Stimulated activated naive B cell treated with anti-CD40 and anti-IgM and Interleukin-4, amounts not matched to agents 10 μg/mL and 1 μg/mL and 100 μg/mL, for 72 hours (primary cell): ENCODE results near the gene PAQR7.

Experiments
- ATAC-seq, 2 donors: fragments of 150-1000 bp; cut with Tn5 transposase; replicated peaks; 2 replicates each; pipeline ENCODE4 v1.10.0; 2021; ENCODE audit warnings: moderate library complexity in 1 of 2
- DNase-seq: peaks from one replicate; pipeline ENCODE4 v3.0.0; 2021
- H3K27ac Mint-ChIP-seq: one replicate; pipeline ENCODE4 v1.8.0; 2022; ENCODE audit warnings: mild to moderate bottlenecking, mixed read lengths
- H3K27me3 Mint-ChIP-seq, 2 donors: one replicate each; pipeline ENCODE4 v1.8.0; 2022; ENCODE audit warnings: mixed read lengths in 2 of 2
- H3K36me3 Mint-ChIP-seq, 2 donors: one replicate each; pipeline ENCODE4 v1.8.0; 2022; ENCODE audit warnings: mixed read lengths in 2 of 2, mild to moderate bottlenecking in 1 of 2
- H3K4me1 Mint-ChIP-seq, 2 donors: one replicate each; pipeline ENCODE4 v1.8.0; 2022; ENCODE audit warnings: mixed read lengths in 2 of 2, mild to moderate bottlenecking in 1 of 2
- H3K4me3 Mint-ChIP-seq, 2 donors: one replicate each; pipeline ENCODE4 v1.8.0; 2022; ENCODE audit warnings: mild to moderate bottlenecking in 2 of 2, mixed read lengths in 2 of 2, moderate library complexity in 1 of 2
- H3K9me3 Mint-ChIP-seq, 2 donors: one replicate each; pipeline ENCODE4 v1.8.0; 2022; ENCODE audit warnings: mixed read lengths in 2 of 2, mild to moderate bottlenecking in 1 of 2

The PAQR7 gene

DNA sequence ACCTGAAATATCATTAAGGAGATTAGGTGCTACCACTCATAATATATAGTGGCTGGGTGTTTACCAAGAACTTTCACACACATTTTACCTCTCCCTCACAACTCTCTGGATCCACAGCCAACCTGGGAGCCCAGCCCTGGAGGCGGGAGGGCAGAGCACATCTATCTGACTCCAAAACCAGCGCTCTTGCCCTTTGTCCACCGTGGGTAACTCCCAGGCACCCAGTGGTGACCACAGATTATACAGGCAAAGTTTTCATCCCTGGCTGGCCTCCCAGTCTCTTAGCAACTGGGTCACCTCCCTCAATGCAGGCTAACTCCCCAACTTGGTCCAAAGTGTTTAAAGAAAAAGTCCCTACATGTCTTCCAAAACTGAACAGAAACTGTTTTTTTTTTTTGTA lies 2.4 kb downstream of the PAQR7 start:
- ATAC-seq, result peak in 1 of 2 donors; percentile 20
- DNase-seq, result no peak
- peaks cover 0 to 7% of the 10 kb centered on the region in 2 donors for H3K27me3 Mint-ChIP-seq
- H3K4me3 Mint-ChIP-seq, result no peak overlapping the region
- no peak overlapping the region for H3K27ac Mint-ChIP-seq
- peaks cover 0 to 3% of the 10 kb centered on the region in 2 donors for H3K36me3 Mint-ChIP-seq
- peaks cover 24 to 47% of the 10 kb centered on the region in 2 donors for H3K4me1 Mint-ChIP-seq
- no peaks in the 10 kb centered on the region for H3K9me3 Mint-ChIP-seq

- Mint-ChIP-seq H3K4me3 (no peak overlapping the region), H3K36me3 (peaks cover 0 to 6% of the 10 kb centered on the region in 2 donors), H3K27me3 (peaks cover 0 to 7% of the 10 kb centered on the region in 2 donors), H3K9me3 (no peaks in the 10 kb centered on the region), H3K27ac (no peak overlapping the region), H3K4me1 (peaks cover 24 to 47% of the 10 kb centered on the region in 2 donors)
- DNase-seq, result no peak
- ATAC-seq, result peak in 1 of 2 donors; percentile 29
Measured at GRCh38 chr1:25872713-25873112, 2.8 kb downstream of the PAQR7 start.

DNA sequence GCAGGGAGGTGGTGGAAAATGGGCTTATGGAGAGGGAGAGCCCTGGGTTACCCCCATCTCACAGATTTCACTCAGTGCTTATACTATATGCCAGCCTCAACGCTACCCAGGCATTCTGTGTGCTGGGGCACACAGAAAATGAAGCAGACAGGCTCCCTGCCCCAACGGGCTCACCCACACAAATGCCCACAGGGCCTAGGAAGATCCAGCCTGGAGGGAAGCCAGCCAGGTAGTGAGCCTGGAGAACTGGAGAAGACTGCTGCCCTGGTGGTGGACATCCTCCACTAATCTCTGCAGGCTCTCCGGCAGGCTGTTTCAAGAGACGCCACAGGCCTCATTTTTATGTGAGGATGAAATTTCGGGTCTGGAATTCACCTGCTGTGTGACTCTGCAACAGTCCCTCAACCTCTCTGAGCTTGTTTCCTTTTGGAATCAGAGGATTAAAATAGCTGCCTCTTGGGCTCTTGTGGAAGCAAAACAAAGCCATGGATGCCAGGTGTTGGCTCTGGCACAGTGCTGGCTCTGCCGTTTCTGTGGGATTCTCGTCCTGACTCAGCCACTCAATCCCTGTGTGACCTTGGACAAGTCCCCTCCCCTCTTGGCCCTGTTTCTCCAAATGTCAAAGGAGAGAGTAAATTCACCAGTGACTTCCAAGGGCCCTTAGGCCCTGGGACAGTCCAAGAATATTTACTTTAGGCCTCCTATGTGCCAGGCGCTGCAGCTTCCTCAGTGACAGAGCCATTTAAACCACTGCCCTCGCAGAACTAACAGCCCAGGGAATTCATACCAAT lies 3.6 kb downstream of the PAQR7 start:
- Mint-ChIP-seq H3K4me3 (no peak overlapping the region), H3K9me3 (no peaks in the 10 kb centered on the region), H3K4me1 (peaks cover 24 to 47% of the 10 kb centered on the region in 2 donors), H3K27ac (no peak overlapping the region), H3K36me3 (peaks cover 0 to 10% of the 10 kb centered on the region in 2 donors), H3K27me3 (peaks cover 0 to 7% of the 10 kb centered on the region in 2 donors)
- DNase-seq (no peak), ATAC-seq (no peak)

DNA sequence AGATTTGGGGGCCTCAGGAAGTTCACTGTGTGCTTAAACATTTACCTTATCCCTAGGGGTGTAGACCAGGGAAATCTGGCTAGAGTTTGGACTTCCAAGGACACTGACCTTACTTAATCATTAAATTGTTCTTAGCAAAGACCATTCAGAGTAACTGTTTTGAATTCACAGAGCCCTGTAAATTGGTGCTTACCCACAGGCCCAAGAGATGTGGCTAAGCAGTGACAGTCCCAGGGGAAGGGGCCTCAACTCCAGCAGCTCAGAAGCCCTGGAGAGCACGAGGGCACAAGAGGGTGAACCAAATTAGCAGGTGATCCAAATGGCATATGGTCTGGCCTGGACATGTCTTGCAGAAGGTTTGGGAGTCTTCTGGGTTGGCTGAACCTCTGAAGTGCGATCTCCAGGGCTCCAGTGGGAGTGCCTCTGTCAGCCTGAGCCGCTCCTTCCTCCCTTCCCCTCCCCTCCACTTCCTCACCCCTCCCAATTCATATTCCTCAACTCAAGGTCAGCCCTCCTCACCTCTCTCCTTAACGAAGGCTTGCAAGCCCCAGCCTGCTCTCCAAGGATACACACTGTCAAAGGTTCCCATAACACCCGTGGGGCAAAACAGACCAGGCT lies 4.3 kb downstream of the PAQR7 start:
- Mint-ChIP-seq H3K4me3 (no peak overlapping the region), H3K9me3 (no peaks in the 10 kb centered on the region), H3K27me3 (peaks cover 0 to 2% of the 10 kb centered on the region in 2 donors), H3K36me3 (peaks cover under 1 to 12% of the 10 kb centered on the region in 2 donors), H3K27ac (no peak overlapping the region), H3K4me1 (peaks cover 24 to 45% of the 10 kb centered on the region in 2 donors)
- no peak for DNase-seq
- ATAC-seq, result no peak

DNA sequence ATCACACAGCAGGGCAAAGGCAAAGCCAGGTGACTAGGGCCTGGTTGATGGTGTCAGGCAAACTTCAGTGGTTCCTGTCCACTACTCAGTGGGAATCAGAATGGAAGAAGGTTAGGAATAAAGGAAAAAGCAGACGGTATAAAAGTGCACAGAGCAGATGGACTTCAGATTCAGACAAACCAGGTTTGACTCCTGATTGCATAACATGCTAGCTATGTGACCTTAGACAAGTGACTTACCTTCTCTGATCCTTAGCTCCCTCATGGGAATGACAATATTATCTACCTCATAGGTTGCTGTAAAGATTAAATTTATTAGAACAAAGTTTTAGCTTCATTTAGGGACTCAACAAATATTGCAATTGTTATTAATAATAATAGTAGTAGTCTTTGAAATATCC lies 4.9 kb downstream of the PAQR7 start:
- ATAC-seq, result no peak
- Mint-ChIP-seq H3K27me3 (no peaks in the 10 kb centered on the region), H3K27ac (no peak overlapping the region), H3K4me3 (no peak overlapping the region), H3K36me3 (peaks cover 3 to 15% of the 10 kb centered on the region in 2 donors), H3K9me3 (no peaks in the 10 kb centered on the region), H3K4me1 (peaks cover 21 to 39% of the 10 kb centered on the region in 2 donors)
- DNase-seq, result no peak

DNA sequence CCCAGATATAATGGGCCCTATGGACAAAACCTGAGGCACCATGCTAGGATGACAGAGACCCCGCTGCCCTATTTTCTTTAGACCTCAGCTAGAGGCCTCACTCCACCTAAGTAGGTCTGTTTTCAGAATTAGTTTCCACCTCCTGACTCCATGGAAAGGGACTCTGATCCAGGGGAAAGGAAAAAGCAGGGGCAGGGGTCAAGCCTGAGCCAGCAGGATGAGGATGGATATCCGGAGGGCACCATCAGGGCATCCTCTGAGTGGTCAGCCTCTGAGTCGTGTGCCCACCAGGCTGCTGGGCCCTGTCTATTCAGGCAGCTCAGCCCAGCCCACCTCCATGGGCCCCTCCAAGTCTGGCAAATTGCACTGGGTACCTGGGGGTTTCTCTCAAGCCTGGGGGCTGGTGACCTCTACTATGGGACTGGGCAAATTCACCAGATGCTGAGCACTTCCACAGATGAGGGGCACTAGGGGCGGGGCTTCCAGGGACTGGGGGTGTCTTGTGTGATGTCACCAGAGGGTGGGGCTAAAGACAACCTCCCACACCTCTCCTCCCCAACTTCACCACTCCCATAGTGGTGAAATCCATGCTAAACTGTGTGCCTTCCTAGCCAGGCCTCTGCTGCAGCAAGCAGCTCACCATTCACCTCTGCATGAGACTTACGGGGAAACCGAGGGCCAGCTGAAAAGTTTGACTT lies 5.5 kb downstream of the PAQR7 start:
- DNase-seq, result no peak
- ATAC-seq, result no peak
- Mint-ChIP-seq H3K36me3 (peaks cover 3 to 15% of the 10 kb centered on the region in 2 donors), H3K27ac (no peak overlapping the region), H3K4me3 (no peak overlapping the region), H3K4me1 (peaks cover 19 to 35% of the 10 kb centered on the region in 2 donors), H3K9me3 (no peaks in the 10 kb centered on the region), H3K27me3 (no peaks in the 10 kb centered on the region)

DNA sequence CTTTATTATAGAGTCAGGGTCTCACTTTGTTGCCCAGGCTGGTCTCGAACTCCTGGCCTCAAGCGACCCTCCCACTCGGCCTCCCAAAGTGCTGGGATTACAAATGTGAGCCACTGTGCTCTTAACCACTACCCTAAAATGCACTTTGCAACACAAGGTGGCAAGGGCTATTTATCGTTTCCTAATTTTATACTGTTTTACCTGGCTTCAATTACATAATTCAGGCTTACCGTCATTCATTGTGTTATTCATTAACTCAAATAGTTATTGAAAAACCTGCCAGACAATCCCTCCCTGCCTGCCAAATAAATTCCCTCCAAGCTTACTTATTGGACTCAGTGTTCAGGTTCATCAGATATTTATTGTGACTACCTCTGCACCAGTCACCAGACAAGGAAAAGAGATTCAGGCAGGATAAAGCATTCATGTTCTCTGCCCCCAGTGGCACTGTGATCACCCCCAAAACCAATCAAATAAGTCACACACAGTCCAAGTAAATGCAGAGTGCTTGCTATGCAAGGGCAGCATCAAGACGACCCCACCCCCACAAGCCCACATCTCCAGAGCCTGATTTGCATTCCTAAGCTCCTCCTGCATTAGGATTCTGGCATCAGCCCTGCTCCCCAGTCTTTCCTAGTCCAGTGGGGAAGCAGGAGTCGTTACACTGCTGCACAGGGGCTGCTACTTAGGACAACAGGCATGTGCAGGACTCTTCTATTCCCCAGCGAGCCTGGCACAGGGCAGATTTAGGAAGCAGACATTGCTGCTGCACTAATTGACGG lies 8.1 kb downstream of the PAQR7 start:
- Mint-ChIP-seq H3K9me3 (no peaks in the 10 kb centered on the region), H3K4me3 (no peak overlapping the region), H3K4me1 (peaks cover 7 to 11% of the 10 kb centered on the region in 2 donors), H3K27ac (no peak overlapping the region), H3K36me3 (peaks cover 7 to 26% of the 10 kb centered on the region in 2 donors), H3K27me3 (no peaks in the 10 kb centered on the region)
- ATAC-seq (no peak), DNase-seq (no peak)

GRCh38 chr1:25866288-25866687 lies 9.2 kb downstream of the PAQR7 start:
- Mint-ChIP-seq H3K4me1 (peaks cover 7 to 8% of the 10 kb centered on the region in 2 donors), H3K4me3 (no peak overlapping the region), H3K27ac (no peak overlapping the region), H3K9me3 (no peaks in the 10 kb centered on the region), H3K36me3 (peaks cover 7 to 28% of the 10 kb centered on the region in 2 donors), H3K27me3 (no peaks in the 10 kb centered on the region)
- ATAC-seq, result no peak
- no peak for DNase-seq

DNA sequence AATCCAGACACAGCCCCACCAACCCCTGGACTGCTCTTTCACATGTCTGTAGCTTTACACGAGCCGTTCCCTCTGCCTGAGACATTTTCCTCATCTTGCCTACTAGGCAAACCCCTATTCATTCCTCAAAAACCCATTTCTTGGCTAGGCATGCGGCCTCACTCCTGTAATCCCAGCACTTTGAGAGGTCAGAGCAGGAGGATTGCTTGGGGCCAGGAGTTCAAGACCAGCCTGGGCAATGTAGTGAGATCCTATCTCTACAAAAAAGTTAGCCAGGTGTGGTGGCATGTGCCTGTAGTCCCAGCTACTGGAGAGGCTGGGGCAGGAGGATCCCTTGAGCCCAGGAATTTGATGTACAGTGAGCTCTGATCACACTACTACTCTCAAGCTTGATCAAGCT lies 11.1 kb downstream of the PAQR7 start:
- no peaks in the 10 kb centered on the region for H3K9me3 Mint-ChIP-seq
- peaks cover 7 to 25% of the 10 kb centered on the region in 2 donors for H3K36me3 Mint-ChIP-seq
- ATAC-seq (no peak), DNase-seq (no peak)
- no peak overlapping the region for H3K27ac Mint-ChIP-seq
- no peaks in the 10 kb centered on the region for H3K27me3 Mint-ChIP-seq
- H3K4me3 Mint-ChIP-seq, result no peak overlapping the region
- peaks cover 8 to 15% of the 10 kb centered on the region in 2 donors for H3K4me1 Mint-ChIP-seq

DNA sequence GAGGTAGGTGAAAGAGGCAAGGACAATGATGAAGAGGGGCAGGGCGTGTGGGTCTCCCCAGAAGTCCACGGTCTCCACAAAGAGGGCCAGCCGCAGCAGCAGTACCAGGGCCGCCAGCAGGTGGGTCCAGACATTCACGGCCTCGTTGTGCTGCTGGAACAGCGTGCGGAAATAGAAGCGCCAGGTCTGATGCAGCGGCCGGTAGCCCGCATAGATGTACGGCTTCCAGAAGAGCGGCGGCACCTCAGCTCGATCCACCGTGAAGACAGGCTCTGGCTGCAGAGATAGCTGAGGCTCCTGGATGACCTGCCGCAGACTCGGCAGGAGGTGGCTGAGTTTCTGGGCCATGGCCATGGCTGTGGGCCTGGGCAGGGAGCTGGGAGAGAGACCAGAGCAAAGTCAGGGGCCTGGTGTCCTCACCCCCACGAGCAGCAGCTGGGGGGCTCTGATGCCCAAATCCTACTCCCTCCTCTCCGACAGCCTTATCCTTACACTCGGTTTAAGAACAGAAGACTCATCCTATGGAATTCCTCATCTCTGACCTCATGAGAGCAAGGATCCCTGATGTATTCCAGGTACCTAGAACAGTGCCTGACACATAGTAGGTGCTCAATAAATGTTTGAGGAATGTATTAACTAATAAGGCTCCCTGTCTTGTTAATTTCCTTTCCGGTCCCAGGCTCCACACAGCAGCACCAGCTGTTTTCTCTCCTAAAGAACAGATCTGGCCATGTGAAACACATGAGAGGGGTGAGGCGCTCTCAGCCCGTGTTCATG lies 11.8 kb downstream of the PAQR7 start:
- peaks cover 7 to 25% of the 10 kb centered on the region in 2 donors for H3K36me3 Mint-ChIP-seq
- H3K4me3 Mint-ChIP-seq, result no peak overlapping the region
- no peaks in the 10 kb centered on the region for H3K27me3 Mint-ChIP-seq
- H3K9me3 Mint-ChIP-seq, result no peaks in the 10 kb centered on the region
- H3K4me1 Mint-ChIP-seq, result peaks cover 14 to 23% of the 10 kb centered on the region in 2 donors
- no peak overlapping the region for H3K27ac Mint-ChIP-seq
- ATAC-seq, result no peak
- DNase-seq, result no peak

DNA sequence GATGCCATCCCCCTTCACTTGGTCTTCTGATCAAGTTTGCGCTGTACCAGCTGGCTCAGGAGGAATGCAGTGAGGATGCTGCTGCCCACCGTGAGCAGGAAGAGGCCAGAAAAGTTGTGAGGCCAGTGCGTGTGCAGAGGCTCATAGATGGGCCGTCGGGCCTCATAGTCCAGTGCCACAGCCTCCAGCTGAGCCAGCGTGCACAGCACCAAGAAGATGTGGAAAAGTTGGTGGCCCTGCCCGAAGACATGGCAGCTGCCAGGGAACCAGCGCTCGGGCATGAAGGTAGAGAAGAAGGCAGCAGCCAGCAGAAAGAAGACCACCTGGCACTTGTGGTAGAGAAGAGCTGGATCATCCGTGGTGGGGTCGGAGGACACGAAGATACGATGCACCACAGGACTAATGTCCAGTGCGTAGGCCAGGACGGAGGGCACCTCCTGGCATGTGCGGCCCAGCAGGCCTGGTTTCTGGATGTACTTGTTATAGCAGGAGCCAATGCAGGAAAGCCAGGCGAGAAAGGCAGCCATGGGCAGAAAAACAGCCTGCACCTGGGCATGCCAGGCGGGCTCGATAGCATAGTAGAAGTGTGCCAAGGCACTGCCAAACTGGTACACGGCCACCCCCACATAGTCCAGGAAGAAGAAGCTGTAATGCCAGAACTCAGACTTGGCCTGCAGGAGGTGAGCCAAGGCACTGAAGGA lies 12.6 kb downstream of the PAQR7 start:
- DNase-seq (no peak), ATAC-seq (no peak)
- Mint-ChIP-seq H3K4me1 (peaks cover 19 to 26% of the 10 kb centered on the region in 2 donors), H3K27ac (no peak overlapping the region), H3K4me3 (no peak overlapping the region), H3K36me3 (peaks cover 7 to 24% of the 10 kb centered on the region in 2 donors), H3K27me3 (no peaks in the 10 kb centered on the region), H3K9me3 (no peaks in the 10 kb centered on the region)

DNA sequence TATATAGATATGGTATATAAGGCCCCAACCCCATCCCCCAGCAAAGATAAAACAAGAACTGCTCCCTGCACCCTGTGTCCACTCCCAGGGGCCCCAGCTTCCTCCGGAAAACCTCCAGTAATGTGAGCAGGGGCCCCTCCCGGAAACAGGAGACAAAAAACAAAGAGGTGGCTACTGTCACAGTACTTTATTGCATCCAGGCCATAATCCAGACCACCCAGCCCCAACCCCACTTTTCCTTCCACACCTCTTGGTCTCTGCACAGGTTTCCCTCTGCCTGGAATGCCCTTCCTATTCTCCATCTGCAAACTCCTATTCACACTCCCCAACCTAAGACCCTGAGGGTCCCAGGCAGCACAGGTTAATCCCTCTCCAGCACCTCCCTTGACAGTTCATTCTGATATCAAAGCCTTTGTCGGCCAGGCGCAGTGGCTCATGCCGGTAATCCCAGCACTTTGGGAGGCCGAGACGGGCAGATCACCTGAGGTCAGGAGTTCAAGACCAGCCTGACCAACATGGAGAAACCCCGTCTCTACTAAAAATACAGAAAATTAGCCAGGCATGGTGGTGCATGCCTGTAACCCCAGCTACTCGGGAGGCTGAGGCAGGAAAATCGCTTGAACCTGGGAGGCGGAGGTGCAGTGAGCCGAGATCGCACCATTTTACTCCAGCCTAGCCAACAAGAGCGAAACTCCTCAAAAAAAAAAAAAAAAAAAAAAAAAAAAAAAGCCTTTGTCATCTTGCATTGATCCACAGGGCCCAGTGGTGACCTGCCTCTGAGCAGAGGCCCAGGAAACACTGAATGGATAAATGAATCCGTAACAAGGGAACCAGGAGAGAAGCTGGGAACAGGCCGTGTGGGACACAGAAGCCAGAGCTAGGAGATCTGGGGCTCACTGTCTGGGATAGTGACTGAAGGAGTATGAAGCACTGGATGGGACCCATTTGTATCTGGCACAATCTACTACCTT lies 13.9 kb downstream of the PAQR7 start:
- H3K36me3 Mint-ChIP-seq, result peaks cover 7 to 17% of the 10 kb centered on the region in 2 donors
- H3K27ac Mint-ChIP-seq, result peak overlapping the region; percentile 44
- H3K4me1 Mint-ChIP-seq, result peaks cover 19 to 26% of the 10 kb centered on the region in 2 donors
- no peaks in the 10 kb centered on the region for H3K27me3 Mint-ChIP-seq
- no peaks in the 10 kb centered on the region for H3K9me3 Mint-ChIP-seq
- DNase-seq, result no peak
- ATAC-seq, result no peak
- H3K4me3 Mint-ChIP-seq, result peak overlapping the region in 1 of 2 donors; percentile 3
